NOMO-1 treated with DMSO at 0.1 percent for 48 hours (cell line): ENCODE data around the gene GPC2.
A peak's percentile ranks its signal among the peaks of the same experiment; 100 is the strongest.

ENCODE experiments used
- DNase-seq: peaks from one replicate; lab custom pipeline; 2025; ENCODE audit not compliant: unreplicated experiment; lab: John Stamatoyannopoulos, UW

GPC2 gene

GRCh38 chr7:100126239-100126930, 50.8 kb downstream of the GPC2 start:
- no peak for DNase-seq

- no peak for DNase-seq
These were observed 52.6 kb downstream of the GPC2 start for GRCh38 chr7:100124301-100125230.

- DNase-seq: no peak
These were observed 54.6 kb downstream of the GPC2 start for GRCh38 chr7:100122568-100122967.

GRCh38 chr7:100122067-100122466, 55.1 kb downstream of the GPC2 start:
- no peak for DNase-seq

- no peak for DNase-seq
These were observed 56.5 kb downstream of the GPC2 start for GRCh38 chr7:100120733-100121036.

DNA sequence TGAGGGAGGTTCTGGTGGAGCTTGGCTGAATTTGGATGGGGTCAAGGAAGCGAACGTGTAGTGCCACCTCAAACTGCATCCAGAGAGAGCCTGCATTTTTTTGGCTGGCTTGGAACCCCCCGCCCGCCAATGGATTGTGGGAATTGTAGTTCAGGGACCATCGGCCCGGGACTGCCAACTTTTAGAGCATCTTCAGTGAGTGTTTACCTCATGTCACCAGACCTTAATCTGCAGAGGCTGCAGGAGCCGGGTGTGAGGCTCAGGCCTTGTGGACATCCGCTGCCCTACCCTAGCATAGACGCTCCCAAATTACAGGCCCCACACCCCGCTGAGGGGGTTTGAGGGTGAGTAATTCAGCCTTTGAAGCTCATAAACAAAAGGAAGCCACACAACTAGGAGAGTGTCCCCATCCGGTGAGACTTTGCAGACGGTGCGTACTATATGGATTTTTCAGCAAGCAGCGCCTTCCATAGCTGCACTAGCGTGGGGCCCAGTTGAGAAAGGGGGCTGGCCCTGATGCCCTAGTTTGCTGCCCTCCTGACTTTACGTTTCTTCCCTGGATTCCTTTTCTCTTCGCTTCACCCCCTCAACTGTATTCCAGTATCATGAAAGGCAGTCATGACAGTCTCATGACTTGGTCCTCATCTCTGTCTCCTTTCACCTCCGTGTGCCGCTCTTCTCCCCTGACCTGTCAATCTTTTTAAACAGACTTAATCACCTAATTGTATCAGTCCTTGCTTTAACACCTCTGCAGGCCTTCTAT, 57.0 kb downstream of the GPC2 start:
- peak; percentile 69 for DNase-seq
